Measurements from ENCODE around the gene CPOX.

The CPOX gene

DNA sequence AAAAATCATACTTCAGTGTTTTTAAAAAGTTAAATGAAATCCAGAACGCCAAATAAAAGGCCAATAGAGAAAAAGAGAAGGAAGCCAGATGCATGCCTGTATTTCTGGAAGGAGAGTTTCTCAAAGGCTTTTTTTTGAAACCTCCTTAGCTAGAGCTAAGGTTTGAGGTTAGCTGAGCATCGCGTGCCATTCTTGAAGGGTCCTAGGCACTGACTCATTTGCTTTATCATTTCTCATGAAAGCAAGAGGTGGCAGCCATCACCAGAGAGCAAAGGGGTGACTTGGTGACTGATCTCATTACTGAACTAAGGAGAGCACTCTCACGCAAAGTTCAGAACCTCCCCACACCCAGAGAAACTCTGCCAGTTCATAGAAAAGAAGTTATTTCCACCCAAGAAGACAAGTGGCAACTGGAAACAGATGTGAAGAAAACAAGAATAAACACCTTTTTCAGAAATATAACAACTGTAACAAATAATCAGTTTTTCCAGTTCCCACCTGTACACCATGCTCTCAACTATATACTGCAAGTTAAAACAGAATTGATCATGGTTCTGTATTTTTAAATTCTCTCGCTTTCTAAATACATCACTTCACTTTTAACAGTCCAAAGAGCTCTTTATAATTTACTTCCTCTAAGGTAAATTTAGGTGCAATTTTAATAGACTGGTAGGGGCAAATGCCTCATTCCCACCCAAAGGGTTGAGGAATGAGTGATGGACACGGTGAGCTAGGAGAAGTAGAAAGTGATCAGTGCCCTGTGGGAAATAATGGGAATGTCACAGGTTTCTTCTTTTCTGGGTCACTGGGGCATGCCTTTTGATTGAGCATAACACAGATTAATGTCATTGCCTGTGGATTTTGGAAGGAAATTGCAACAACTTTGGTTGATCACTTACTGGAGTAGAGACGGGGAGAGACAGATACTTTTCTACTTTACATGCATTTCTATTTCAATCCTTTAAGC, 37.0 kb downstream of the CPOX start:
- TF ChIP-seq, protein P1, sequence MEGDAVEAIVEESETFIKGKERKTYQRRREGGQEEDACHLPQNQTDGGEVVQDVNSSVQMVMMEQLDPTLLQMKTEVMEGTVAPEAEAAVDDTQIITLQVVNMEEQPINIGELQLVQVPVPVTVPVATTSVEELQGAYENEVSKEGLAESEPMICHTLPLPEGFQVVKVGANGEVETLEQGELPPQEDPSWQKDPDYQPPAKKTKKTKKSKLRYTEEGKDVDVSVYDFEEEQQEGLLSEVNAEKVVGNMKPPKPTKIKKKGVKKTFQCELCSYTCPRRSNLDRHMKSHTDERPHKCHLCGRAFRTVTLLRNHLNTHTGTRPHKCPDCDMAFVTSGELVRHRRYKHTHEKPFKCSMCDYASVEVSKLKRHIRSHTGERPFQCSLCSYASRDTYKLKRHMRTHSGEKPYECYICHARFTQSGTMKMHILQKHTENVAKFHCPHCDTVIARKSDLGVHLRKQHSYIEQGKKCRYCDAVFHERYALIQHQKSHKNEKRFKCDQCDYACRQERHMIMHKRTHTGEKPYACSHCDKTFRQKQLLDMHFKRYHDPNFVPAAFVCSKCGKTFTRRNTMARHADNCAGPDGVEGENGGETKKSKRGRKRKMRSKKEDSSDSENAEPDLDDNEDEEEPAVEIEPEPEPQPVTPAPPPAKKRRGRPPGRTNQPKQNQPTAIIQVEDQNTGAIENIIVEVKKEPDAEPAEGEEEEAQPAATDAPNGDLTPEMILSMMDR (IDR thresholded peaks at IDR 0.05; ENCODE audit: low read depth, low read length, missing control alignments): no peak
- no peak for DNase-seq (ENCODE audit: extremely low read depth, low read depth)
- H3K4me3 ChIP-seq (replicated peaks; ENCODE audit: low read depth, low read length): no peak overlapping the region

DNA sequence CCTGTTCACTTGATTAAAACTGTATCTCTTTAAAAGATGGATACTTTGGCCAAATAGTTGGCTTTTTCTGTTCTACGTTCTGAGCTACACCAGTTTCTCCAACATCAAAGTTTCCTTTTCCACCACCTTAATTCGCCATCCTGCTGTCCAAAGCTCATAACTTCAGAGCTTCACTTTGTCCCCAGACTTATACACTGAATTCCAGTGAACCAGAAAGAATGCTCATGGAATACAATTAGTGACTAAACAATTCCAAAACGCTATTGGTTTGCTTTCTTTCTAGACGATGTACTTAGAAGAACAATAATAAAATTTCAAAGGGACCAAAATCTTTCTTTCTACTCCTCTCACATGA, 38.4 kb downstream of the CPOX start:
- no peak overlapping the region for H3K4me3 ChIP-seq (replicated peaks; ENCODE audit: low read depth, low read length)
- no peak for DNase-seq (ENCODE audit: extremely low read depth, low read depth)
- TF ChIP-seq, protein P1 (IDR thresholded peaks at IDR 0.05; ENCODE audit: low read depth, low read length, missing control alignments): no peak

DNA sequence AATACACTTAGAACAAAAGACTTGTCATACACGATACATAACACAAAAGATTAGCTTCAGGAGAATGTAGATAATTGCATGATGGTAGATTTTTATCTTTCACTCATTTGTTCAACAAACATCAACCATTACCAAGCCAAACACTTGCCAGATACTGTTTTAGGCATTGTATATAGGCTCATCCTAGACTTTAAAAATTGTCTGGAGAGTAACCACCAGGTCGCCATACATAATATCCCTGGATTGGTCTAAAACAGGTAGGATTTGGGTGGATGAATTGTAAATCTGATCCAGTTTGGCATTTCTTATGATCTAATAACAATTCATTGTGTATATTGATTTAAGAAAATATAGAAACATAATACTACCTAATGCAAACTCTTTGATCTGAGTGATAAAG, 38.8 kb downstream of the CPOX start:
- TF ChIP-seq, protein P1 (IDR thresholded peaks at IDR 0.05; ENCODE audit: low read depth, low read length, missing control alignments): no peak
- DNase-seq (ENCODE audit: extremely low read depth, low read depth): no peak
- no peak overlapping the region for H3K4me3 ChIP-seq (replicated peaks; ENCODE audit: low read depth, low read length)

DNA sequence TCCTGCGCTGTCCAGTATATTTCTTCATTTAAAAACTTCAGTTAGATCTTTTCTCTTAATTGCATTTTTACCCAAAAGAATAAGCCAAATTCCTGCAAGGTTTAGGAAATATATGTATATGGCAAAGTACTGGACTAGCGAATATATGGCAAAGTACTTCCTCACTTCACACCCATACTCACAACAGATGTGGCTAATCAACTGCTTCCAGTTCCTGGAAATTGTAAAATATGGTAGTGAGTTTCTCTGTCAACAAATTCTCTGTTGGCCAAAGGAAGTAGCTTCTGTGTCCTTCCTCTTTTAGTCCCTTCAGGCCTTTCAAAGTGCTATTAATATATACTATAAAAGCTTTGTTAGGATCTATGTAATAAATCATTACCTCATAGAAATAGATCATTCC, 39.7 kb downstream of the CPOX start:
- TF ChIP-seq, protein P1 (IDR thresholded peaks at IDR 0.05; ENCODE audit: low read depth, low read length, missing control alignments): no peak
- no peak for DNase-seq (ENCODE audit: extremely low read depth, low read depth)
- H3K4me3 ChIP-seq (replicated peaks; ENCODE audit: low read depth, low read length): no peak overlapping the region

DNA sequence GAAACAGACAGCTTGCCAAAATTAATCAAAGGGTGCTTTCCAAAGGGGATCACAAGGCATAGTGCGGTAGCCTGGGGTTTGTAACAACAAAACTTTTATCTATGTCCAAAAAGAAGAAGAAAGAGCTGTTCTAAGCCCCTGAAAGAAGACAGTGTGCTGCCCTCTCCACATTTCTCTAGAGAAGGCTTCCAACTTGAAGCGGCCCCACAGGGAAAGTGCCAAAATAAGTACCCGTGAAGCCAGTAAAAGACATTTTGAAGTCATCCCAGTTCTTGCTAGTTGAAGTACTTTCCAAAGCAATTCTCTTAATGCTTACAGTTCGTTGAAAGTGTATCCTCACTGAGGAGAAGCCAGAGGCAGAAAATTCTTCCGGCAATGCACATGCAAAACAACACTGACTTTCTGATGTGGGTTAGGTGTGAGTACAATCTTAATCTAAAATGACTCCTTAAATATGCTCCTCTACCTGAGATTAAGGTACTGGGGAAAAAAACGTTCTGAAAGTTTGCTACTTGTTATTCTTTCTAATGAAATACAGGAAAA, 40.3 kb downstream of the CPOX start:
- TF ChIP-seq, protein P1 (IDR thresholded peaks at IDR 0.05; ENCODE audit: low read depth, low read length, missing control alignments): no peak
- H3K4me3 ChIP-seq (replicated peaks; ENCODE audit: low read depth, low read length): no peak overlapping the region

DNA sequence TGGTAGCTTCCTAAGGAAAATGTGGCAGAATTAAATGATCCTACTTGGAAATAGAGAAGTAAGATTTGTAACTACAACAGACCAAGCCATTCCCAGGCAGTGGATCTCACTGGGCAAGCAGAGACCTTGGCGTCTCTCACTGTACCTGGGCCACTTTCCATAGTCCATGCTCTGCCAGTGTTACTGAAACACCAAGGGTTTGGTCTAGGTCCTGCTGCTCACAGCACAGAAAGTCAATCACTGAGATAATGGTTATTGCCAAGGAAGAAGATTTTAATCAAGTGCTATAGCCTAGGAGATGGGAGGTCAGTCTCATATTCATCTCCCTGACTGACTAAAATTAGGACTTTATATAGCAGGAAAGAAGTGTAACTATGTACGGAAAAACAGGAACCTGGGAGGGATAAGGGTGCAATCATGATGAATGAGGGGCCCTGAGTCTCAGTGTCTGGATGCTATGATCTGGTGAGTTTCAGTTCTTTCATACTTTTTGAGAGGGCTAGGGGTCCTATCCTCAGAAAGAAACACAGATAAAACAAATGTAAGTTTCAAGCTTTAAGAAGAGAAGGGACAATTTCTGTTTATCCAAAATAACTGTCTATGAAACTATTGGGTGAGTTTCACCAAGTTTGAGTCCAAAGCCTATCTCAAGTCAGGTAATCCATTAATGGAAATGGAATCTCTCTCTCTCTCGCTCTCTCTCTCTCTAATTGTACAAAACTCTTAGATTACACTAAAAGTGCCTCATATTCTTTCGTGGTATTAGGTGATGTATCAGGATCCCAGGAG, 41.0 kb downstream of the CPOX start:
- H3K4me3 ChIP-seq (replicated peaks; ENCODE audit: low read depth, low read length): no peak overlapping the region
- no peak for DNase-seq (ENCODE audit: extremely low read depth, low read depth)
- TF ChIP-seq, protein P1 (IDR thresholded peaks at IDR 0.05; ENCODE audit: low read depth, low read length, missing control alignments): no peak

More for the DNA sequence above, 40.3 kb downstream of the CPOX start:
- no peak for DNase-seq (ENCODE audit: extremely low read depth, low read depth)

All from HFF-Myc (cell line).